ENCODE data around the gene CCDC159.

GRCh38 chr19:11363881-11364280 is 17.6 kb downstream of the CCDC159 start:
- TF ChIP-seq REST (IDR thresholded peaks at IDR 0.05; ENCODE audit: low read depth), result no peak
- no peak for TF ChIP-seq CEBPB (IDR thresholded peaks at IDR 0.05)
- TF ChIP-seq RAD21 (IDR thresholded peaks at IDR 0.05; ENCODE audit: low read depth), result no peak
- TF ChIP-seq TAF1 (IDR thresholded peaks at IDR 0.05; ENCODE audit: low read depth), result no peak
- TF ChIP-seq FOXM1 (IDR thresholded peaks at IDR 0.05; ENCODE audit: borderline replicate concordance, low read depth), result no peak
- TF ChIP-seq USF1 (IDR thresholded peaks at IDR 0.05), result no peak
- TF ChIP-seq MAX (IDR thresholded peaks at IDR 0.05), result no peak
- TF ChIP-seq YY1 (IDR thresholded peaks at IDR 0.05; ENCODE audit: low read depth), result no peak
- no peak for TF ChIP-seq EGR1 (IDR thresholded peaks at IDR 0.05)
- TF ChIP-seq EP300 (IDR thresholded peaks at IDR 0.05; ENCODE audit: borderline replicate concordance), result no peak
- TF ChIP-seq TEAD4 (IDR thresholded peaks at IDR 0.05), result no peak
- no peak for TF ChIP-seq ZBTB7A (IDR thresholded peaks at IDR 0.05; ENCODE audit: low read depth)
